Gastrocnemius medialis (tissue), 4 donors: ENCODE measurements around the gene SH3BP2. TPM values are rescaled to one million over a fixed set of nuclear protein-coding genes. Genes with fewer than 3 reads are reported as not detected.
A peak's percentile ranks its signal among the peaks of the same experiment; 100 is the strongest.

Experiments used
- ATAC-seq, 2 donors: fragments of 150-250 bp; one replicate each; pipeline ENCODE4 v1.9.1; 2016
- DNase-seq, 2 donors: peaks; one replicate each; pipeline ENCODE4 v3.0.0-alpha.2; 2019
- H3K27ac ChIP-seq, 4 donors: fragments of 200-600 bp; sonication (generic); 1 replicate in 1 of 4; 2 replicates in 3 of 4; pipeline ENCODE4 v1.5.1; 2016 to 2018; ENCODE audit warnings: mild to moderate bottlenecking in 2 of 4, moderate library complexity in 1 of 4
- H3K27me3 ChIP-seq, 3 donors: fragments of 200-600 bp; sonication (generic) in 2 of 3; 1 replicate in 1 of 3; 2 replicates in 2 of 3; pipeline versions ENCODE4 v1.5.1 to v1.6.0; 2016 to 2019; ENCODE audit warnings: mild to moderate bottlenecking in 1 of 3, moderate library complexity in 1 of 3
- H3K36me3 ChIP-seq, 2 donors: fragments of 200-600 bp; sonication (generic) in 1 of 2; one replicate each; pipeline ENCODE4 v1.5.1; 2017 to 2018
- H3K4me1 ChIP-seq, 2 donors: fragments of 200-600 bp; sonication (generic) in 1 of 2; one replicate each; pipeline ENCODE4 v1.5.1; 2016 to 2017; ENCODE audit warnings: mild to moderate bottlenecking in 2 of 2
- H3K4me3 ChIP-seq, 4 donors: fragments of 200-600 bp; sonication (generic) in 3 of 4; 1 replicate in 1 of 4; 2 replicates in 3 of 4; pipeline ENCODE4 v1.5.1; 2016 to 2019; ENCODE audit warnings: mild to moderate bottlenecking in 2 of 4
- H3K9me3 ChIP-seq, 3 donors: fragments of 200-600 bp; sonication (generic) in 2 of 3; 1 replicate in 1 of 3; 2 replicates in 2 of 3; pipeline ENCODE4 v1.5.1; 2016 to 2019
- POLR2A ChIP-seq, 2 donors: fragments of 450-650 bp; IDR thresholded peaks; one replicate each; pipeline ENCODE4 v1.6.1; 2017; ENCODE audit warnings: antibody characterized with exemption in 2 of 2, mild to moderate bottlenecking in 2 of 2, moderate library complexity in 2 of 2
- in situ Hi-C, 4 donors: fragments of 200-750 bp; cut with MboI; loops; one replicate each; pipeline versions ENCODE4 v1.15.0 to v1.8.0; 2017; ENCODE audit warnings: low sequenced_read_pairs in 4 of 4
- intact Hi-C: fragments of 100-400 bp; cut with DNase I; formaldehyde crosslinking; loops from one replicate; pipeline ENCODE4 v1.15.1; 2023; ENCODE audit warnings: low total_unique reads
- total RNA-seq, 4 donors: library from RNA; depleted of rRNA; stranded (reverse); fragments of >200 nt; gene quantifications; one replicate each; pipeline versions ENCODE4 v1.1.0 to v1.2.3, GENCODE V29; 2016
- TF ChIP-seq, protein P1 (sequence below), 5 experiments: fragments of 450-650 bp in 3 of 5; fragments of 200-600 bp in 2 of 5; sonication (generic) in 2 of 5; IDR thresholded peaks in 4 of 5; conservative IDR thresholded peaks in 1 of 5; 1 replicate in 4 of 5; 2 replicates in 1 of 5; pipeline ENCODE4 v1.5.1; 2016 to 2019; ENCODE audit warnings: antibody characterized with exemption in 5 of 5, mild to moderate bottlenecking in 3 of 5, moderate library complexity in 3 of 5

Gene SH3BP2
- total RNA-seq, 4 donors from 2014 or later = 4.8 to 21.5 (median 12.0) TPM

DNA sequence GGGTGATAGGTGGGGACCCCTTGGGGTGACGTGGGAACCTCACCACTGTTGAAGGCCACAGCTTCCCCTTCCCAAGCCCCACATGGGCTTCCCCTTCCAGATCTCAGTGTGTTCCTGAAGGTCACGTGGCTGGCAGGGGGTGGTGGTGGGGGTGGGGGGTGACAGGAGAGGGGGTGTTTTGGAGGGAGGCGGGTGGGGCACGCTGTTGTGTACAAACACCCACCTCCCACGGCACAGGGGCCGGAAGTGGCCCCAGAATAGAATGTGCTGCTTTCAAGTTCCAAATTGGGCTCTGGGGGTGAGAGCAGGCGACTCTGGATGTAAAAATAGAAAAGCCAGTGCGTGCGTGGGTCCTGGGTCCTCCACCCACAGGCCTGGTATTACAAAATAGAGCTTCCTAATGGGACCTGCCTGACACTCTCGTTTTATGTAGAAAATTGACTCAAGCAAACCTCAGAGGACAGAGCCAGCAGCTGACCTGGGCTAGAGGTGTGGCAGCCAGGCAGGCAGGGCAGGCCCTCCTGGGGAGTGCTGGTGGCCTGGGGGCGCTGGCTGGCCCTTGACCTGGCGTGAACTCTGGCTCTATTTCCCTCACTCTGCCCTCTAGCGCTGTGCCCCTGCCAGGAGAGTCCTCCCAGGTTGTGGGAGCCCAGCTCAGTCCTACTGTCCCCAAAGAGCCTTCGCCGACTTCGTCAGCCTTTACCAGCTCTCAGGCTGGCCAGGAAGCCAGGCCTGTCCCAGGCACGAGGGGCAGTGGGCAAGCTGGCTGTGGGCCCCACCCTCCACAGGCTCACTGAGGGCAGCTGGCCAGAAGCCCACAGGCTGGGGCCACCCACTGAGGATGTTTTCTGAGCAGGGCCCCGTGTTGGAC, 5.4 kb upstream of the SH3BP2 start:
- in situ Hi-C loops = no loop called here
- ATAC-seq = peak; percentile 30 to 35
- peak overlapping the region; percentile 34 to 69 (median 66) for H3K27ac ChIP-seq
- no peaks in the 10 kb centered on the region for H3K9me3 ChIP-seq
- no peak overlapping the region for H3K4me3 ChIP-seq
- no peaks in the 10 kb centered on the region for H3K36me3 ChIP-seq
- intact Hi-C loops = no loop called here
- peaks cover 11 to 20% of the 10 kb centered on the region in 2 donors for H3K4me1 ChIP-seq
- no peaks in the 10 kb centered on the region for H3K27me3 ChIP-seq
- DNase-seq = peak in 1 of 2 donors; percentile 50
- TF ChIP-seq POLR2A (IDR thresholded peaks at IDR 0.05) = no peak
- TF ChIP-seq, protein P1, sequence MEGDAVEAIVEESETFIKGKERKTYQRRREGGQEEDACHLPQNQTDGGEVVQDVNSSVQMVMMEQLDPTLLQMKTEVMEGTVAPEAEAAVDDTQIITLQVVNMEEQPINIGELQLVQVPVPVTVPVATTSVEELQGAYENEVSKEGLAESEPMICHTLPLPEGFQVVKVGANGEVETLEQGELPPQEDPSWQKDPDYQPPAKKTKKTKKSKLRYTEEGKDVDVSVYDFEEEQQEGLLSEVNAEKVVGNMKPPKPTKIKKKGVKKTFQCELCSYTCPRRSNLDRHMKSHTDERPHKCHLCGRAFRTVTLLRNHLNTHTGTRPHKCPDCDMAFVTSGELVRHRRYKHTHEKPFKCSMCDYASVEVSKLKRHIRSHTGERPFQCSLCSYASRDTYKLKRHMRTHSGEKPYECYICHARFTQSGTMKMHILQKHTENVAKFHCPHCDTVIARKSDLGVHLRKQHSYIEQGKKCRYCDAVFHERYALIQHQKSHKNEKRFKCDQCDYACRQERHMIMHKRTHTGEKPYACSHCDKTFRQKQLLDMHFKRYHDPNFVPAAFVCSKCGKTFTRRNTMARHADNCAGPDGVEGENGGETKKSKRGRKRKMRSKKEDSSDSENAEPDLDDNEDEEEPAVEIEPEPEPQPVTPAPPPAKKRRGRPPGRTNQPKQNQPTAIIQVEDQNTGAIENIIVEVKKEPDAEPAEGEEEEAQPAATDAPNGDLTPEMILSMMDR (IDR thresholded peaks at IDR 0.05 in 4 of 5, conservative IDR thresholded peaks at IDR 0.05 in 1 of 5) = no peak

DNA sequence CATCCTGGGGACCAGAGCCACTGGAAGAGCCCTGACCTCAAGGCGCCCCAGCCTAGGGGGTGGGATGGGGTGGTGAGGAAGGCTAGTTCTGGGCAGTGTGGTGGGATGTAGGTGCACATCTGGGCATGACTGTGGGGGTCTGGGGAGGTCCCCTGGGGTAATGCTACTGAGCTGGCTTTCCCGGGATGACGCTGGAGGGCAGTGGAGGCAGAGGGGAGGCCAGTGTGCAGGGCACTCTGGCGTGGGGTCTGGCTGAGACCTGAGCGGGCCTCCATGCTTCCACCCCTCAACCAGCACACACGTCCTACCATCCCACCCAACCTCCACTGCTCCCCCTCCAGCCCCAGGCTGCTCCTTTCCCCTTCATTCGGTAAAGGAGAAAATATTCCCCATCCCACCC, 4.8 kb upstream of the SH3BP2 start:
- no peak overlapping the region for H3K4me3 ChIP-seq
- ATAC-seq (no peak), DNase-seq (no peak)
- TF ChIP-seq, protein P1 (IDR thresholded peaks at IDR 0.05 in 4 of 5, conservative IDR thresholded peaks at IDR 0.05 in 1 of 5) = no peak
- TF ChIP-seq POLR2A (IDR thresholded peaks at IDR 0.05) = no peak
- intact Hi-C loops = no loop called here
- H3K27me3 ChIP-seq = no peaks in the 10 kb centered on the region
- H3K4me1 ChIP-seq = peaks cover 11 to 20% of the 10 kb centered on the region in 2 donors
- peak overlapping the region; percentile 34 to 69 (median 66) for H3K27ac ChIP-seq
- in situ Hi-C loops = no loop called here
- no peaks in the 10 kb centered on the region for H3K36me3 ChIP-seq
- no peaks in the 10 kb centered on the region for H3K9me3 ChIP-seq

DNA sequence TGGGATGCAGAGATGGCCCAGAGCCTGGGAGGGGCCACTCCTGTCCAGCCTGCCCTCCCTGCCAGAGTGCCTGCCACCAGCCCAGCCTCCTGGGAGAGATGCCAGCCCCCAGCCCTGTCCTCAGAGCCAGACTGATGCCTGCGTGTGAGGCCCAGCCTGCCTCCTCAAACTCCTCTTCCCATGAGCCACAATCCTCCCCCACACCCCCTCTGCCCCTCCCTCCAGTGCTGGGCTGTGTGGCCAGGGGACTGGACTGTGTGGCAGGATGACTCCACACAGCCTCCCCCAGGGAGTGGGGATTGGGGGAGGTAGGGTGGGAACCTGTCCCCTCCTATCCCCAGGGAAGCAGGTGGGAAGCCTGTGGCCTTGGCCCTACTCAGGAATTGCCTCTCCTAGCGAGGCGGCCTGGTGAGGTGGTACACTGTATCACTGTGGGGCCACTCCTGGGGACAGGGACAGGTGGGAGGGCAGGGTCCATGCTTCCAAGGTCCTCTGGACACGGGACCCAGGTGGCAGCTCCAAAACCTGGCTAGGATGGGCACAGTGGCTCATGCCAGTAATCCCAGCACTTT, 4.3 kb upstream of the SH3BP2 start:
- peak overlapping the region in 2 of 4 donors; percentile 5 to 69 for H3K27ac ChIP-seq
- TF ChIP-seq POLR2A (IDR thresholded peaks at IDR 0.05) = no peak
- TF ChIP-seq, protein P1 (IDR thresholded peaks at IDR 0.05 in 4 of 5, conservative IDR thresholded peaks at IDR 0.05 in 1 of 5) = no peak
- intact Hi-C loops = no loop called here
- H3K4me3 ChIP-seq = no peak overlapping the region
- H3K9me3 ChIP-seq = no peaks in the 10 kb centered on the region
- in situ Hi-C loops = no loop called here
- ATAC-seq = no peak
- H3K27me3 ChIP-seq = no peaks in the 10 kb centered on the region
- H3K36me3 ChIP-seq = no peaks in the 10 kb centered on the region
- H3K4me1 ChIP-seq = peaks cover 11 to 24% of the 10 kb centered on the region in 2 donors
- DNase-seq = peak in 1 of 2 donors; percentile 36

DNA sequence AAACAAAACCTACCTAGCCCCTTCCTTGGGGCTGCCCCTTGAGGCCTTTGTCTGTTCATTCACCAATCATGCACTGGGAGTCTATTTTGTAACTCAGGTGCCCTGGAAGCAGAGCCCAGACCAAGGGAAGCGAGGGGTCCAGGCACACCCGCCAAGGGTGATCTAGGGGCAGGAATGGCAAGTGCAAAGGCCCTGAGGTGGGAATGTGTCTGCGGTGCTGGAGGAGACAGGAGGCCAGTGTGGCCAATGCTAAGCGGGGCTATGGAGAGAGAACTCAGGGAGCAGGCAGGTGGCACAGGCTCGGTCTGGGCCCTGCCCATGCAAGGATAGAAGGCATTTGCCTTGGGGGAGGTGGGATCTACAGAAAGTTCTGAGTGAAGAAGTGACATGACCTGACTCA, 3.5 kb upstream of the SH3BP2 start:
- no peak overlapping the region for H3K27ac ChIP-seq
- DNase-seq (no peak), ATAC-seq (no peak)
- no peaks in the 10 kb centered on the region for H3K36me3 ChIP-seq
- in situ Hi-C loops (no loop called here), intact Hi-C loops (no loop called here)
- H3K9me3 ChIP-seq = no peaks in the 10 kb centered on the region
- no peaks in the 10 kb centered on the region for H3K27me3 ChIP-seq
- no peak overlapping the region for H3K4me3 ChIP-seq
- H3K4me1 ChIP-seq = peaks cover 16 to 31% of the 10 kb centered on the region in 2 donors
- TF ChIP-seq, protein P1 (IDR thresholded peaks at IDR 0.05 in 4 of 5, conservative IDR thresholded peaks at IDR 0.05 in 1 of 5) = no peak
- no peak for TF ChIP-seq POLR2A (IDR thresholded peaks at IDR 0.05)
